Muscle of arm (tissue), 12 donors: Measurements from ENCODE around the gene NEDD9. TPM values are rescaled to one million over a fixed set of nuclear protein-coding genes. Genes with fewer than 3 reads are reported as not detected.

ENCODE experiments used
- DNase-seq: peaks from one replicate; pipeline ENCODE4 v3.0.0-alpha.2; 2013
- polyA plus RNA-seq, 12 donors: library from polyadenylated mRNA; unstranded; fragments of 120-200 nt; gene quantifications; one replicate each; pipeline ENCODE4 v1.2.1, GENCODE V29; 2013; ENCODE audit not compliant: insufficient read length in 12 of 12

The NEDD9 gene
- polyA plus RNA-seq, 12 donors = 8.6 to 46.0 (median 12.2) TPM; not detected in 1

GRCh38 chr6:11236076-11236750 is 3.7 kb upstream of the NEDD9 start:
- DNase-seq = no peak

- DNase-seq = no peak
These were observed 2.6 kb upstream of the NEDD9 start for GRCh38 chr6:11235062-11235461.

GRCh38 chr6:11233673-11234573 is 1.5 kb upstream of the NEDD9 start:
- DNase-seq = peak; percentile 59

GRCh38 chr6:11232770-11233626 is 530 bp upstream of the NEDD9 start:
- peak; percentile 56 for DNase-seq

- DNase-seq = no peak
These were observed 790 bp downstream of the NEDD9 start for GRCh38 chr6:11231564-11232192.

GRCh38 chr6:11231108-11231463 is 1.4 kb downstream of the NEDD9 start:
- DNase-seq = no peak

GRCh38 chr6:11230158-11231107 is 2.0 kb downstream of the NEDD9 start:
- DNase-seq = no peak

- no peak for DNase-seq
These were observed 2.8 kb downstream of the NEDD9 start for GRCh38 chr6:11229655-11230046.

GRCh38 chr6:11228935-11229654 is 3.4 kb downstream of the NEDD9 start:
- DNase-seq = no peak

GRCh38 chr6:11227698-11228097 is 4.8 kb downstream of the NEDD9 start:
- DNase-seq = no peak

- DNase-seq = no peak
These were observed 6.5 kb downstream of the NEDD9 start for GRCh38 chr6:11226005-11226404.

- DNase-seq = no peak
These were observed 7.5 kb downstream of the NEDD9 start for GRCh38 chr6:11224966-11225463.

- no peak for DNase-seq
These were observed 8.1 kb downstream of the NEDD9 start for GRCh38 chr6:11224252-11224965.

GRCh38 chr6:11223286-11223864 is 9.1 kb downstream of the NEDD9 start:
- no peak for DNase-seq

- no peak for DNase-seq
These were observed 9.8 kb downstream of the NEDD9 start for GRCh38 chr6:11222385-11223277.

- DNase-seq = no peak
These were observed 10.7 kb downstream of the NEDD9 start for GRCh38 chr6:11221623-11222384.

GRCh38 chr6:11219400-11219834 is 13.1 kb downstream of the NEDD9 start:
- DNase-seq = no peak
